GM21423 (cell line): ENCODE results near the gene PRSS12.
"Not testable (repeated sequence)": the region's sequence is repeated elsewhere in the genome, so short reads cannot be mapped to it uniquely, and the experiment has no call there.

Source experiments
- ATAC-seq: cut with Tn5 transposase; IDR thresholded peaks from one replicate; pipeline ENCODE4 v1.9.1; 2021; ENCODE audit warnings: mild to moderate bottlenecking, moderate library complexity; ENCODE audit not compliant: unreplicated experiment

Gene PRSS12

GRCh38 chr4:118352843-118353533 is at the start of gene PRSS12:
Gene PRSS12 (minus strand): TSS chr4:118353003. CDS start chr4:118352720, 283 bp downstream.
- peak; percentile 99 for ATAC-seq

- no peak for ATAC-seq
Measured at GRCh38 chr4:118400356-118400755, 47.6 kb upstream of the PRSS12 start.

- not testable (repeated sequence) for ATAC-seq
Measured at GRCh38 chr4:118399883-118400282, 47.1 kb upstream of the PRSS12 start.

- ATAC-seq, result peak; percentile 92
Measured at GRCh38 chr4:118398226-118399090, 45.7 kb upstream of the PRSS12 start.

GRCh38 chr4:118397623-118397979 is 44.8 kb upstream of the PRSS12 start:
- ATAC-seq, result no peak

GRCh38 chr4:118396881-118397622 is 44.2 kb upstream of the PRSS12 start:
- no peak for ATAC-seq

GRCh38 chr4:118395057-118395644 is 42.3 kb upstream of the PRSS12 start:
- ATAC-seq, result no peak

- ATAC-seq, result not testable (repeated sequence)
Measured at GRCh38 chr4:118392509-118392908, 39.7 kb upstream of the PRSS12 start.

GRCh38 chr4:118390121-118390520 is 37.3 kb upstream of the PRSS12 start:
- no peak for ATAC-seq

- ATAC-seq, result no peak
Measured at GRCh38 chr4:118389721-118390120, 36.9 kb upstream of the PRSS12 start.

- ATAC-seq, result no peak
Measured at GRCh38 chr4:118388606-118389005, 35.8 kb upstream of the PRSS12 start.

GRCh38 chr4:118381902-118382301 is 29.1 kb upstream of the PRSS12 start:
- ATAC-seq, result no peak

- ATAC-seq, result no peak
Measured at GRCh38 chr4:118373614-118374255, 20.9 kb upstream of the PRSS12 start.

GRCh38 chr4:118372251-118372650 is 19.4 kb upstream of the PRSS12 start:
- no peak for ATAC-seq

- no peak for ATAC-seq
Measured at GRCh38 chr4:118369231-118369630, 16.4 kb upstream of the PRSS12 start.

- no peak for ATAC-seq
Measured at GRCh38 chr4:118367872-118368271, 15.1 kb upstream of the PRSS12 start.

GRCh38 chr4:118367361-118367760 is 14.6 kb upstream of the PRSS12 start:
- no peak for ATAC-seq

- no peak for ATAC-seq
Measured at GRCh38 chr4:118363166-118363565, 10.4 kb upstream of the PRSS12 start.

- no peak for ATAC-seq
Measured at GRCh38 chr4:118361192-118361591, 8.4 kb upstream of the PRSS12 start.

GRCh38 chr4:118360106-118360505 is 7.3 kb upstream of the PRSS12 start:
- no peak for ATAC-seq

GRCh38 chr4:118357601-118358000 is 4.8 kb upstream of the PRSS12 start:
- no peak for ATAC-seq
